ENCODE results near the gene CDKN1B. TPM values are rescaled to one million over a fixed set of nuclear protein-coding genes. Genes with fewer than 3 reads are reported as not detected.
A peak's percentile ranks its signal among the peaks of the same experiment; 100 is the strongest.

Gene CDKN1B
- total RNA-seq, 1 experiment from 2014 or later: 38.7 TPM

DNA sequence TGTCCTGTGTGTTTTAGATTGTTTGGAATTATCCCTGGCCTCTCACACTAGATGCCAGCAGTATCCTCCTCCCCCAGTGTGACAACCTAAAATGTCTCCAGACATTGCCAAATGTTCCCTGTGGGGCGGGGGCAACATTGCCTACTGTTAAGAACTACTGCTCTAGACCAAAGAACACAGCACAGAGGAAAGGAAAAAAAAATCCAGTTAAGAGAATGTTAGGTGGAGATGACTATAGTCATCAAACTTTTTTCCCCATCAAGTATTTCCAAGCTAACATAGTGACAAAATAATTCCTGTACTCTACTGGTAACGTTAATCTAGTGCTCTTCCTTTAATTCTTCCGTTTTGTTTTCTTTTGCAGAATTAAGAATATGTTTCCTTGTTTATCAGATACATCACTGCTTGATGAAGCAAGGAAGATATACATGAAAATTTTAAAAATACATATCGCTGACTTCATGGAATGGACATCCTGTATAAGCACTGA, 3.5 kb downstream of the CDKN1B start:
- TF ChIP-seq EZH2 (IDR thresholded peaks at IDR 0.05; ENCODE audit: borderline replicate concordance, low read depth, low read length, poor library complexity, severe bottlenecking) (no peak), CTCF (conservative IDR thresholded peaks at IDR 0.05; ENCODE audit: low read depth, low read length) (no peak)
- Histone ChIP-seq H3K36me3 (ENCODE audit: insufficient read depth, low read length, poor library complexity, severe bottlenecking) (peaks cover 39% of the 10 kb centered on the region), H3K4me3 (ENCODE audit: low read depth, low read length, poor library complexity, severe bottlenecking) (peak overlapping the region; percentile 96), H3K9me3 (ENCODE audit: low read depth, low read length, poor library complexity, severe bottlenecking) (no peaks in the 10 kb centered on the region), H3K27ac (ENCODE audit: low read depth, low read length, poor library complexity, severe bottlenecking) (peak overlapping the region; percentile 98), H3K4me1 (ENCODE audit: insufficient read depth, low read length, poor library complexity, severe bottlenecking) (peaks cover 30% of the 10 kb centered on the region), H3K27me3 (replicated peaks; ENCODE audit: insufficient read depth, low read depth, low read length, poor library complexity) (no peaks in the 10 kb centered on the region)
- intact Hi-C loops (cut with micrococcal nuclease; ENCODE audit: unreplicated experiment): no loop called here
- POLR2A ChIA-PET (ENCODE audit: low non-redundant PET): no interaction called here
- DNase-seq (ENCODE audit: low spot score): no peak
- CTCF ChIA-PET: no interaction called here
- BruUV-seq (replicated peaks): no TSS peak

GRCh38 chr12:12721176-12721751, 4.1 kb downstream of the CDKN1B start:
- intact Hi-C loops (cut with micrococcal nuclease; ENCODE audit: unreplicated experiment): no loop called here
- TF ChIP-seq EZH2 (IDR thresholded peaks at IDR 0.05; ENCODE audit: borderline replicate concordance, low read depth, low read length, poor library complexity, severe bottlenecking) (no peak), CTCF (conservative IDR thresholded peaks at IDR 0.05; ENCODE audit: low read depth, low read length) (no peak)
- POLR2A ChIA-PET (ENCODE audit: low non-redundant PET): no interaction called here
- Histone ChIP-seq H3K36me3 (ENCODE audit: insufficient read depth, low read length, poor library complexity, severe bottlenecking) (peaks cover 39% of the 10 kb centered on the region), H3K27me3 (replicated peaks; ENCODE audit: insufficient read depth, low read depth, low read length, poor library complexity) (no peaks in the 10 kb centered on the region), H3K27ac (ENCODE audit: low read depth, low read length, poor library complexity, severe bottlenecking) (peak overlapping the region; percentile 98), H3K4me1 (ENCODE audit: insufficient read depth, low read length, poor library complexity, severe bottlenecking) (peaks cover 25% of the 10 kb centered on the region), H3K4me3 (ENCODE audit: low read depth, low read length, poor library complexity, severe bottlenecking) (peak overlapping the region; percentile 96), H3K9me3 (ENCODE audit: low read depth, low read length, poor library complexity, severe bottlenecking) (no peaks in the 10 kb centered on the region)
- no TSS peak for BruUV-seq (replicated peaks)
- no peak for DNase-seq (ENCODE audit: low spot score)
- CTCF ChIA-PET: no interaction called here

GRCh38 chr12:12721814-12722434, 4.8 kb downstream of the CDKN1B start:
- Histone ChIP-seq H3K27ac (ENCODE audit: low read depth, low read length, poor library complexity, severe bottlenecking) (peak overlapping the region; percentile 99), H3K4me3 (ENCODE audit: low read depth, low read length, poor library complexity, severe bottlenecking) (peak overlapping the region; percentile 96), H3K4me1 (ENCODE audit: insufficient read depth, low read length, poor library complexity, severe bottlenecking) (peaks cover 24% of the 10 kb centered on the region), H3K27me3 (replicated peaks; ENCODE audit: insufficient read depth, low read depth, low read length, poor library complexity) (no peaks in the 10 kb centered on the region), H3K9me3 (ENCODE audit: low read depth, low read length, poor library complexity, severe bottlenecking) (no peaks in the 10 kb centered on the region), H3K36me3 (ENCODE audit: insufficient read depth, low read length, poor library complexity, severe bottlenecking) (peaks cover 39% of the 10 kb centered on the region)
- intact Hi-C loops (cut with micrococcal nuclease; ENCODE audit: unreplicated experiment): no loop called here
- ChIA-PET CTCF (no interaction called here), POLR2A (ENCODE audit: low non-redundant PET) (interaction anchor here (0.6 kb wide), 1 partner anchor 300 kb away, joined by 5 read pairs; no protein-coding TSS in a partner anchor)
- no TSS peak for BruUV-seq (replicated peaks)
- DNase-seq (ENCODE audit: low spot score): no peak
- no peak for TF ChIP-seq CTCF (conservative IDR thresholded peaks at IDR 0.05; ENCODE audit: low read depth, low read length)
- no peak for TF ChIP-seq EZH2 (IDR thresholded peaks at IDR 0.05; ENCODE audit: borderline replicate concordance, low read depth, low read length, poor library complexity, severe bottlenecking)
